SU-DHL-6 (cell line): Measurements from ENCODE around the gene ACVR1C.

Experiments used
- CTCF ChIP-seq: fragments of 200-600 bp; sonication (generic); IDR thresholded peaks from one replicate; pipeline ENCODE4 v1.5.1; 2017; ENCODE audit warnings: antibody characterized with exemption, mild to moderate bottlenecking, low read length, moderate library complexity; ENCODE audit not compliant: insufficient read depth, poor library complexity, severe bottlenecking
- EZH2phosphoT487 ChIP-seq: fragments of 200-600 bp; sonication (generic), shearing (Covaris generic); conservative IDR thresholded peaks from 2 replicates; pipeline ENCODE4 v1.6.1; 2018; ENCODE audit warnings: mild to moderate bottlenecking, antibody characterized with exemption, low read length, moderate library complexity, mixed read lengths

GRCh38 chr2:157526070-157526469 lies 102.6 kb downstream of the ACVR1C start:
- TF ChIP-seq CTCF (no peak), EZH2phosphoT487 (no peak)
